ENCODE results near the gene PGBD5.

Gene PGBD5

DNA sequence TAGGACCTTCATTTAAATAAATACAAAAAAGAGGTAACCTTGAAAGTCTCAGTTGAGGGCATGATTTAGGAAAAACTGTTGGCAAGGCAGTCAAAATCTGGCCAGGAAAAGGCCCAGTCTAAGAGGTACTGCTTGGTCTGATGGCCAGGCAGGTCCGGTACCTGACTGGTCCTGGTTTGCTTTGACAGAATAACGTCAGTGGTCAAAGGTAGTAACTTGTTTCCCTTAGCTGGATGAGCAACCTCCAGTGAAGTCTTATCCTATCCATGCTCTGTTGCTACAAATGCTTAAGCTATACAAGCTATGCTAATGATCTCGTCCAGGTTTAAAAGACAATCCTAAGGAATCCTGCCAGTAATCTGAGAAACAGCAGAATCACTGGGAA lies 85.0 kb downstream of the PGBD5 start:
- Histone ChIP-seq H3K9me3 (no peaks in the 10 kb centered on the region), H3K36me3 (no peaks in the 10 kb centered on the region), H3K27ac (no peak overlapping the region), H3K27me3 (no peaks in the 10 kb centered on the region), H3K4me1 (no peaks in the 10 kb centered on the region), H3K4me3 (no peak overlapping the region)
- TF ChIP-seq, protein P1, sequence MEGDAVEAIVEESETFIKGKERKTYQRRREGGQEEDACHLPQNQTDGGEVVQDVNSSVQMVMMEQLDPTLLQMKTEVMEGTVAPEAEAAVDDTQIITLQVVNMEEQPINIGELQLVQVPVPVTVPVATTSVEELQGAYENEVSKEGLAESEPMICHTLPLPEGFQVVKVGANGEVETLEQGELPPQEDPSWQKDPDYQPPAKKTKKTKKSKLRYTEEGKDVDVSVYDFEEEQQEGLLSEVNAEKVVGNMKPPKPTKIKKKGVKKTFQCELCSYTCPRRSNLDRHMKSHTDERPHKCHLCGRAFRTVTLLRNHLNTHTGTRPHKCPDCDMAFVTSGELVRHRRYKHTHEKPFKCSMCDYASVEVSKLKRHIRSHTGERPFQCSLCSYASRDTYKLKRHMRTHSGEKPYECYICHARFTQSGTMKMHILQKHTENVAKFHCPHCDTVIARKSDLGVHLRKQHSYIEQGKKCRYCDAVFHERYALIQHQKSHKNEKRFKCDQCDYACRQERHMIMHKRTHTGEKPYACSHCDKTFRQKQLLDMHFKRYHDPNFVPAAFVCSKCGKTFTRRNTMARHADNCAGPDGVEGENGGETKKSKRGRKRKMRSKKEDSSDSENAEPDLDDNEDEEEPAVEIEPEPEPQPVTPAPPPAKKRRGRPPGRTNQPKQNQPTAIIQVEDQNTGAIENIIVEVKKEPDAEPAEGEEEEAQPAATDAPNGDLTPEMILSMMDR (IDR thresholded peaks at IDR 0.05), result no peak
- DNase-seq, result no peak
- intact Hi-C loops (cut with DNase I; ENCODE audit: low total_unique reads), result no loop called here

DNA sequence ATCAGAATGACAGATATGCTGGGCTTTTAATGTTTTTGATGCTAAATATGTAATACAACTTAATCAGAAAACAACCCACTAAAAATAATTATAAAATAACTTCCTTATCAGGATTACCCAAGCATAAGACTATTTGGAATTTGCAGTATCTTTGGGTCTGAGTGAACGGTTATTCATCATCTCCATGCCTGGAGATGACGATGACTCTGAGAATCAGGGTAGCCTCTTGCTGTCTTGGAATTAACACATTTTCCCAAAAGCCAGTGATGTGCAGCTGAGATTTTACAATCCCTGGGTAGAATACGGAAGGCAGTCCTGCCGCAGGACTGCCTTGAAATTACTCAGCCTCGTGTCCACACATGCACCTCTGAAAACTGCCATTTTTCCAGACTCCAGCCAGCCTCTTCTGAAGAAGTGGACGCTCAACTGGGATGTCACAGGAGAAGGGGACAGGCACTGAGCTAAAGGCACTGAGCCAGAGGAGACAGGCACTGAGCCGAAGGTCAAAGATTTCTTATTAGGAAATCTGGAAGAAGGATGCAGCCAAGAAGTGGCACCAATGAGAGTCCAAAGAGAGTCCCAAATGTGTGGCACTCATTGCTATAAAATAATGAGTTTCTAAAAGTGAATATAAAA lies 85.5 kb downstream of the PGBD5 start:
- no peaks in the 10 kb centered on the region for H3K27me3 ChIP-seq
- H3K4me3 ChIP-seq, result no peak overlapping the region
- intact Hi-C loops (cut with DNase I; ENCODE audit: low total_unique reads), result no loop called here
- no peaks in the 10 kb centered on the region for H3K4me1 ChIP-seq
- TF ChIP-seq, protein P1 (IDR thresholded peaks at IDR 0.05), result no peak
- no peak for DNase-seq
- H3K36me3 ChIP-seq, result no peaks in the 10 kb centered on the region
- no peak overlapping the region for H3K27ac ChIP-seq
- H3K9me3 ChIP-seq, result no peaks in the 10 kb centered on the region

DNA sequence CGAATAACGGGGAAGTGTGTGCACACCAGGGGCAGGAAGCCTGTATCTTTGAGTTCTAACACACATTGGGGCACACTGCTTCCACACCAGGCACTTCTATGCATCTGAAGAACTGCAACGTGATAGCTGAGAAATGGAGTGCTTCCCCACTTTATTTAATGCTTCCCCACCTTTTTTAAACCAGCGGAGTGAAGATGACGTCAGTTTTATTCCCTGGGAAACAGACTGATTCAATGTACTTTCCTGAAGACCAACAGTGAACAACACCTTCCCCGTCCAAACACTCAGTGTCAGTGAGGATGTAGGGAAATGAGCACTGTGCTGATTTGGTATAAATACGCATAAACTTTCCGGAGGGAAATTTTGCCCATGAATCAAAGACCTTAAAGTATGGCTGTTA lies 87.1 kb downstream of the PGBD5 start:
- Histone ChIP-seq H3K4me3 (no peak overlapping the region), H3K4me1 (peaks cover 0 to 6% (median 2%) of the 10 kb centered on the region in 4 donors), H3K27ac (no peak overlapping the region), H3K9me3 (no peaks in the 10 kb centered on the region), H3K36me3 (no peaks in the 10 kb centered on the region), H3K27me3 (no peaks in the 10 kb centered on the region)
- TF ChIP-seq, protein P1 (IDR thresholded peaks at IDR 0.05), result no peak
- DNase-seq, result no peak
- intact Hi-C loops (cut with DNase I; ENCODE audit: low total_unique reads), result no loop called here

DNA sequence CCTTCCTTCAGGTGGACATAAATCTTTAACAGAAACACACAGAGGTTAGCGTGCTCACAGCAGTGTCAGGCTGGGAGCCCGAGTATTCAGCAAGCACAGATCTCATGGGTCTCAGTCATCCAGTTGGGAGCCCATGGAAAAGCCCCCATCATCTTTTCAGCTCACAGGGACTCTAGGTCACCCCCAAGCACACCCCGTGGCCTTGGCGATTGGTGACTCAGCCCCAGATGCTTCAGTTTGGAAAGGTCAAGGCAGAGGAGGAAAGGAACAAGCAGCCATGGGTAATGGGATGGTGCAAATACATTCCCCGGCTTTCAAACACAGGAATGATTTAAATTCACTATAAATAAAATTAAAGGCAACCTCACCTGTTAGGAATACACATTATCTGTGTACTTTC lies 88.9 kb downstream of the PGBD5 start:
- Histone ChIP-seq H3K4me3 (no peak overlapping the region), H3K27ac (no peak overlapping the region), H3K27me3 (no peaks in the 10 kb centered on the region), H3K9me3 (no peaks in the 10 kb centered on the region), H3K4me1 (peaks cover 0 to 9% (median 4%) of the 10 kb centered on the region in 4 donors), H3K36me3 (no peaks in the 10 kb centered on the region)
- no peak for DNase-seq
- TF ChIP-seq, protein P1 (IDR thresholded peaks at IDR 0.05), result no peak
- intact Hi-C loops (cut with DNase I; ENCODE audit: low total_unique reads), result no loop called here

DNA sequence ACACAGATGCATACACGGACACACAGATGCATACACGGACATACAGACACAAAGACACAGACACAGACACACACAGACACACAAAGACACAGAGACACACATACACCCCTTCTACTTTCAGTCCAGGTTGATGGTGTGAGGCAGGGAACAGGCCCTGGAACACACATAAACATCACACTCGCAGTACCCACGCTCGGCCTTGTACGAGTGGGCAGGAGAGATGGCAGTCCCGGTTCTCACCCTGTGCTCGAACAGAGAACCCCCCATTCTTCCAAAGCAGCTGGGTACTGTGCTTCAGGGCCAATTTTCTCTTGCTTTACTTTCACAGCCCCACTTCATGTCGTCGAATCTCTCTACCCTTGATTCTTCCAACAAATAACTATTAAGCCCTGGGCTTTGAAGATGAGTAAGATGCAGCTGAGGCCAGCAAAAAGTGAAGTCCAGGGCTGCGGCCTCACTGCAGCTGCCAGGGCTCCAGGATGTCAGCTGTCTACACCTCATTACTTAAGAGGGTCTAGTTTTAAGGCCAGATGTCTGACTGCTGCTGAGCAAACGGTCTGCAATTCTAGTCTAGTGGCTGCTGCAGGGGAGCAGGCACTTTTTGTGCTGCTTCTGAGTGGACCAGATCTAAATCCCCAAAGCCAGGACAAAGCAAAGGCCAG lies 90.1 kb downstream of the PGBD5 start:
- DNase-seq, result no peak
- TF ChIP-seq, protein P1 (IDR thresholded peaks at IDR 0.05), result no peak
- Histone ChIP-seq H3K27me3 (no peaks in the 10 kb centered on the region), H3K4me3 (no peak overlapping the region), H3K9me3 (no peaks in the 10 kb centered on the region), H3K4me1 (peaks cover 0 to 9% (median 4%) of the 10 kb centered on the region in 4 donors), H3K27ac (no peak overlapping the region), H3K36me3 (no peaks in the 10 kb centered on the region)
- intact Hi-C loops (cut with DNase I; ENCODE audit: low total_unique reads), result no loop called here
